HepG2 (cell line): Measurements from ENCODE around the gene NUP85. TPM values are rescaled to one million over a fixed set of nuclear protein-coding genes. Genes with fewer than 3 reads are reported as not detected.

Source experiments
- AHR ChIP-seq: IDR thresholded peaks from 2 replicates; pipeline ENCODE4 v1.6.1; 2018; ENCODE audit warnings: missing genetic modification reagents, missing compliant biosample characterization
- ARNTL ChIP-seq: sonication (generic); formaldehyde crosslinking; IDR thresholded peaks from 2 replicates; pipeline ENCODE4 v1.4.0; 2020; ENCODE audit warnings: mild to moderate bottlenecking, missing genetic modification reagents
- ERF ChIP-seq: IDR thresholded peaks from 2 replicates; pipeline ENCODE4 v1.6.1; 2018; ENCODE audit warnings: missing biosample characterization, missing genetic modification reagents
- HIVEP1 ChIP-seq: sonication (generic); formaldehyde crosslinking; IDR thresholded peaks from 2 replicates; pipeline ENCODE4 v1.4.0; 2020; ENCODE audit warnings: mild to moderate bottlenecking, missing genetic modification reagents
- HMG20B ChIP-seq: conservative IDR thresholded peaks from 2 replicates; pipeline ENCODE4 v1.6.1; 2016; ENCODE audit warnings: missing genetic modification reagents, missing compliant biosample characterization
- IKZF4 ChIP-seq: sonication (generic); formaldehyde crosslinking; IDR thresholded peaks from 2 replicates; pipeline ENCODE4 v1.5.1; 2020; ENCODE audit warnings: borderline replicate concordance, mild to moderate bottlenecking, low read depth, missing genetic modification reagents; ENCODE audit errors: not compliant biosample characterization
- KLF12 ChIP-seq: sonication (generic); formaldehyde crosslinking; IDR thresholded peaks from 2 replicates; pipeline ENCODE4 v1.4.0; 2020; ENCODE audit warnings: missing genetic modification reagents, borderline replicate concordance
- MEIS1 ChIP-seq: sonication (generic); formaldehyde crosslinking; IDR thresholded peaks from 2 replicates; pipeline ENCODE4 v1.9.0; 2021; ENCODE audit warnings: mild to moderate bottlenecking, missing genetic modification reagents, moderate library complexity, borderline replicate concordance
- NCOR1 ChIP-seq: fragments of 200-600 bp; sonication (generic); IDR thresholded peaks from 2 replicates; pipeline ENCODE4 v1.7.0; 2017; ENCODE audit warnings: antibody characterized with exemption, low read length, borderline replicate concordance
- NFE2 ChIP-seq: sonication (generic); formaldehyde crosslinking; IDR thresholded peaks from 2 replicates; pipeline ENCODE4 v1.4.0; 2020; ENCODE audit warnings: missing genetic modification reagents
- SRSF1 ChIP-seq: fragments of 200-400 bp; formaldehyde crosslinking; optimal IDR thresholded peaks from 2 replicates; pipeline ENCODE3; 2017; ENCODE audit warnings: mild to moderate bottlenecking, low read depth, low read length, moderate library complexity
- THYN1 ChIP-seq: sonication (generic); formaldehyde crosslinking; IDR thresholded peaks from 2 replicates; pipeline ENCODE4 v1.8.1; 2023; ENCODE audit warnings: low read depth, mild to moderate bottlenecking, moderate library complexity, missing genetic modification reagents, borderline replicate concordance
- ZBTB7A ChIP-seq: sonication (generic); formaldehyde crosslinking; IDR thresholded peaks from 2 replicates; pipeline ENCODE4 v1.8.0; 2022; ENCODE audit warnings: mild to moderate bottlenecking, missing genetic modification reagents
- ZC3H13 ChIP-seq: sonication (generic); formaldehyde crosslinking; IDR thresholded peaks from 2 replicates; pipeline ENCODE4 v1.8.1; 2023; ENCODE audit warnings: mild to moderate bottlenecking, missing genetic modification reagents, moderate library complexity
- ZEB1 ChIP-seq: IDR thresholded peaks from 2 replicates; pipeline ENCODE4 v1.6.1; 2012; ENCODE audit warnings: mild to moderate bottlenecking, low read depth, inconsistent platforms; ENCODE audit not compliant: insufficient replicate concordance
- ZNF20 ChIP-seq: sonication (generic); formaldehyde crosslinking; IDR thresholded peaks from 2 replicates; pipeline ENCODE4 v1.4.0; 2020; ENCODE audit warnings: mild to moderate bottlenecking, moderate library complexity, missing genetic modification reagents
- ZNF720 ChIP-seq: sonication (generic); formaldehyde crosslinking; IDR thresholded peaks from 2 replicates; pipeline ENCODE4 v1.4.0; 2020; ENCODE audit warnings: missing genetic modification reagents
- ZNF749 ChIP-seq: sonication (generic); formaldehyde crosslinking; IDR thresholded peaks from 2 replicates; pipeline ENCODE4 v1.8.0; 2022; ENCODE audit warnings: mild to moderate bottlenecking, missing genetic modification reagents, moderate library complexity, borderline replicate concordance
- polyA plus RNA-seq, 8 experiments: library from polyadenylated mRNA; depleted of rRNA in 3 of 8; stranded (reverse) in 7 of 8; unstranded in 1 of 8; fragments of >200 nt; fragmentation: Illumina TruSeq in 4 of 8; extraction: Trizol in 4 of 8; gene quantifications; 2 replicates each; pipeline versions ENCODE4 v1.2.1 to v1.2.3, GENCODE V29; 2011 to 2016; ENCODE audit warnings: low read depth in 4 of 8, missing spikeins in 1 of 8, mixed read lengths in 1 of 8; ENCODE audit not compliant: insufficient read depth in 1 of 8
- total RNA-seq, 5 experiments: library from RNA; depleted of rRNA; stranded (reverse); fragments of >200 nt; fragmentation: Illumina TruSeq; extraction: Trizol; gene quantifications; 2 replicates each; pipeline ENCODE4 v1.2.3, GENCODE V29; 2016; ENCODE audit warnings: low read depth in 1 of 5
- TF ChIP-seq, protein P1 (sequence below): sonication (generic); formaldehyde crosslinking; IDR thresholded peaks from 2 replicates; pipeline ENCODE4 v1.5.0; 2020; ENCODE audit warnings: mild to moderate bottlenecking, missing genetic modification reagents
- TF ChIP-seq, protein P2 (sequence below): IDR thresholded peaks from 2 replicates; pipeline ENCODE4 v1.6.1; 2016; ENCODE audit warnings: missing compliant biosample characterization, missing genetic modification reagents, borderline replicate concordance
- TF ChIP-seq, protein P3 (sequence below), 2 experiments: sonication (generic) in 1 of 2; formaldehyde crosslinking in 1 of 2; IDR thresholded peaks; 2 replicates each; pipeline versions ENCODE4 v1.5.1 to v1.6.1; 2011 to 2020; ENCODE audit warnings: borderline replicate concordance in 1 of 2, low read depth in 1 of 2, low read length in 1 of 2, mild to moderate bottlenecking in 1 of 2, missing genetic modification reagents in 1 of 2, moderate library complexity in 1 of 2
- TF ChIP-seq, protein P4 (sequence below): sonication (generic); formaldehyde crosslinking; IDR thresholded peaks from 2 replicates; pipeline ENCODE4 v1.5.0; 2020; ENCODE audit warnings: missing genetic modification reagents, mild to moderate bottlenecking, borderline replicate concordance

The NUP85 gene
- total and polyA plus RNA-seq, 2 of the 13 experiments (the other 11 are each of a cell fraction or from before 2014, with no cell fraction given) = 89.1 to 124 TPM

DNA sequence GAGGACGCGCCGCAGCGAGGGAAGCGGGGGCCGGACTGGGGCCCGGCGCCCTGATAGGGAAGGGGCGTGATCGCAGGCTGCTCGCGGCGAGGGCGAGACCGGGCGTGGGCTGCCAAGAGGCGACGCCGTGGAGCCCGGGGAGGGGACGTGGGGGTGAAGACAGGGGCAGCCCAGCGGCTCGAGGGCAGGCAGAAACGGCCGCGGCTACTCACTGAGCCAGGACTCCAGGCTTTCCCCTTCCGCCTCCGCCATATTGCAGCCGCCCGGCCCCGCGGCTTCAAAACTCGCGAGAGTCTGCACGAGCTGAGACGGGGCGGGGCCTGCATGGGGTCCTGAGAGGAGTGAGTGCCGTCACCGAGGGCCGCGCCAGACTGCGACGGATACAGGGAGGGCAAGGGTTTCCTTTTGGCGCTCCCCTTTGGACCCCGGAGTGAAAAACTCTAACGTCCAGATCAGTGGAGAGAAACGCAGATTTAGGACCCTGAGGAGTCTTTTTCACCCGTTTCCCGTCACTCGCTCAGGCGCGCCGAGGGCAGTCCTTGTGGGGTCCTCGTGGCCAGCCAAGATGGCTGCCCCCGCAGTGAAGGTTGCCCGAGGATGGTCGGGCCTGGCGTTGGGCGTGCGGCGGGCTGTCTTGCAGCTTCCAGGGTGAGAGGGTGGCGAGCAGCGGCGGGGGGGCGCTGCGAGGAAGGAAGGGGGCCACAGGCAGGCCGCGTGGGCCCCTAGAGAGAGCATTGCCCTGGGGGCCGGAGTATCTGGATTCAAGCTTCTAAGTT, 56.0 kb downstream of the NUP85 start, which contains the start of the genes GGA3 and MRPS7 (continued):
- TF ChIP-seq, protein P1, sequence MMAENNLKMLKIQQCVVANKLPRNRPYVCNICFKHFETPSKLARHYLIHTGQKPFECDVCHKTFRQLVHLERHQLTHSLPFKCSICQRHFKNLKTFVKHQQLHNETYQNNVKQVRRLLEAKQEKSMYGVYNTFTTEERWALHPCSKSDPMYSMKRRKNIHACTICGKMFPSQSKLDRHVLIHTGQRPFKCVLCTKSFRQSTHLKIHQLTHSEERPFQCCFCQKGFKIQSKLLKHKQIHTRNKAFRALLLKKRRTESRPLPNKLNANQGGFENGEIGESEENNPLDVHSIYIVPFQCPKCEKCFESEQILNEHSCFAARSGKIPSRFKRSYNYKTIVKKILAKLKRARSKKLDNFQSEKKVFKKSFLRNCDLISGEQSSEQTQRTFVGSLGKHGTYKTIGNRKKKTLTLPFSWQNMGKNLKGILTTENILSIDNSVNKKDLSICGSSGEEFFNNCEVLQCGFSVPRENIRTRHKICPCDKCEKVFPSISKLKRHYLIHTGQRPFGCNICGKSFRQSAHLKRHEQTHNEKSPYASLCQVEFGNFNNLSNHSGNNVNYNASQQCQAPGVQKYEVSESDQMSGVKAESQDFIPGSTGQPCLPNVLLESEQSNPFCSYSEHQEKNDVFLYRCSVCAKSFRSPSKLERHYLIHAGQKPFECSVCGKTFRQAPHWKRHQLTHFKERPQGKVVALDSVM (CRISPR knock-in tag) = 0 out of 2 replicates have a peak, but pooled peaks have one; percentile 9
- TF ChIP-seq ZEB1 (no peak), ARNTL (CRISPR knock-in tag) (peak; percentile 81), NFE2 (CRISPR knock-in tag) (no peak), ZNF720 (CRISPR knock-in tag) (no peak), IKZF4 (peak; percentile 11), HMG20B (no peak; the same call in 1 of the 2 replicates), ZBTB7A (no peak), ZNF20 (no peak), ERF (CRISPR knock-in tag) (no peak), HIVEP1 (CRISPR knock-in tag) (no peak; the same call in 1 of the 2 replicates), KLF12 (CRISPR knock-in tag) (0 out of 2 replicates have a peak, but pooled peaks have one; percentile 58), NCOR1 (peak; percentile 35; the same call in 1 of the 2 replicates), AHR (CRISPR knock-in tag) (0 out of 2 replicates have a peak, but pooled peaks have one; percentile 30), MEIS1 (CRISPR knock-in tag) (peak; percentile 80; the same call in 1 of the 2 replicates), ZC3H13 (CRISPR knock-in tag) (peak; percentile 4; the same call in 1 of the 2 replicates), SRSF1 (peak; percentile 91), ZNF749 (CRISPR knock-in tag) (peak; percentile 95), THYN1 (CRISPR knock-in tag) (no peak)
- TF ChIP-seq, protein P2, sequence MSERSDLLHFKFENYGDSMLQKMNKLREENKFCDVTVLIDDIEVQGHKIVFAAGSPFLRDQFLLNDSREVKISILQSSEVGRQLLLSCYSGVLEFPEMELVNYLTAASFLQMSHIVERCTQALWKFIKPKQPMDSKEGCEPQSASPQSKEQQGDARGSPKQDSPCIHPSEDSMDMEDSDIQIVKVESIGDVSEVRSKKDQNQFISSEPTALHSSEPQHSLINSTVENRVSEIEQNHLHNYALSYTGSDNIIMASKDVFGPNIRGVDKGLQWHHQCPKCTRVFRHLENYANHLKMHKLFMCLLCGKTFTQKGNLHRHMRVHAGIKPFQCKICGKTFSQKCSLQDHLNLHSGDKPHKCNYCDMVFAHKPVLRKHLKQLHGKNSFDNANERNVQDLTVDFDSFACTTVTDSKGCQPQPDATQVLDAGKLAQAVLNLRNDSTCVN (CRISPR knock-in tag) = peak; percentile 24; the same call in 1 of the 2 replicates
- TF ChIP-seq, protein P3, sequence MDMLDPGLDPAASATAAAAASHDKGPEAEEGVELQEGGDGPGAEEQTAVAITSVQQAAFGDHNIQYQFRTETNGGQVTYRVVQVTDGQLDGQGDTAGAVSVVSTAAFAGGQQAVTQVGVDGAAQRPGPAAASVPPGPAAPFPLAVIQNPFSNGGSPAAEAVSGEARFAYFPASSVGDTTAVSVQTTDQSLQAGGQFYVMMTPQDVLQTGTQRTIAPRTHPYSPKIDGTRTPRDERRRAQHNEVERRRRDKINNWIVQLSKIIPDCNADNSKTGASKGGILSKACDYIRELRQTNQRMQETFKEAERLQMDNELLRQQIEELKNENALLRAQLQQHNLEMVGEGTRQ (IDR thresholded peaks at IDR 0.05; ENCODE audit: low read depth, low read length) = 0 out of 2 replicates have a peak, but pooled peaks have one; percentile 1
- TF ChIP-seq, protein P3 (CRISPR knock-in tag; IDR thresholded peaks at IDR 0.05; ENCODE audit: borderline replicate concordance) = peak; percentile 54; the same call in 1 of the 2 replicates
- TF ChIP-seq, protein P4, sequence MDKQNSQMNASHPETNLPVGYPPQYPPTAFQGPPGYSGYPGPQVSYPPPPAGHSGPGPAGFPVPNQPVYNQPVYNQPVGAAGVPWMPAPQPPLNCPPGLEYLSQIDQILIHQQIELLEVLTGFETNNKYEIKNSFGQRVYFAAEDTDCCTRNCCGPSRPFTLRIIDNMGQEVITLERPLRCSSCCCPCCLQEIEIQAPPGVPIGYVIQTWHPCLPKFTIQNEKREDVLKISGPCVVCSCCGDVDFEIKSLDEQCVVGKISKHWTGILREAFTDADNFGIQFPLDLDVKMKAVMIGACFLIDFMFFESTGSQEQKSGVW (CRISPR knock-in tag) = no peak
